Right lobe of liver (tissue), 4 donors: ENCODE measurements around the gene NPNT.

Experiments used
- POLR2A ChIP-seq: fragments of 450-650 bp; IDR thresholded peaks from one replicate; pipeline ENCODE4 v1.6.1; 2017; ENCODE audit warnings: antibody characterized with exemption, mild to moderate bottlenecking
- TF ChIP-seq, protein P1 (sequence below), 4 donors: fragments of 200-600 bp in 3 of 4; fragments of 450-650 bp in 1 of 4; IDR thresholded peaks; one replicate each; pipeline versions ENCODE4 v1.5.1 to v1.8.0; 2016 to 2022; ENCODE audit warnings: antibody characterized with exemption in 4 of 4, mild to moderate bottlenecking in 2 of 4
- donor health status: DM: no; HTN: no; CAD: no.
- donor health status: DM: no; HTN: no; CAD: no.
- donor health status: DM: no; HTN: yes; CAD: no.

DNA sequence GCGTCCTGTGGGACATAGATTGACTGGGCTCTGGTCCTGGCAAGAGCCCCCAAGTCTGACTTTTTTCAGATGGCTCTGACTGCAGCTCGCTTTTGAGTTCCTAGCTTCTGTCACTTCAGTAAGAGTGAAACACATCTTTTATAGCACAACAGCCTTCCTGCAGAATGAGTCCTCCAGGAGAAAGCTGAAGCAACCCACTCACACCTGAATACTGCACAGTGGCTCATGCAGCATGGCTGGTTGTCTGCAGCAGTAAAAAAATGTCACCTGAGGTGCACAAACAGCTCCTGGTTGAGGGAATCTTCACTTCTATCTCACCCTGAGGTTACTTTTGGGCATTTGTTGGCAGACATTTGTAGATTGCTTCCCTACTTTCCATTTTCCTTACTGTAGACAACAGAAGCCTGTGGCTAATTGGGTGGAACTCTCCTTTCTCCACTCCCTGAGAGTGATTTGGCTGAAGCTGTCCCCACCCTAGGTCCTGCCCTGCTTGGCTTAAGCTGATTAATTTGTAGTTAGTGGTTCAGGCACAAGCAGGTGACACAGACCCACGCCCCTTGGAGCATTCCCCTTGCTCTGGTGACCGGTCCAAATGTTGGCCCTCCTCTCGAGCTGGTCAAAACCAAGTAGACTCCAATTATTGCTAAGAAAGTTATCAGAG, 99.7 kb downstream of the NPNT start:
- TF ChIP-seq POLR2A, result no peak
- TF ChIP-seq, protein P1, sequence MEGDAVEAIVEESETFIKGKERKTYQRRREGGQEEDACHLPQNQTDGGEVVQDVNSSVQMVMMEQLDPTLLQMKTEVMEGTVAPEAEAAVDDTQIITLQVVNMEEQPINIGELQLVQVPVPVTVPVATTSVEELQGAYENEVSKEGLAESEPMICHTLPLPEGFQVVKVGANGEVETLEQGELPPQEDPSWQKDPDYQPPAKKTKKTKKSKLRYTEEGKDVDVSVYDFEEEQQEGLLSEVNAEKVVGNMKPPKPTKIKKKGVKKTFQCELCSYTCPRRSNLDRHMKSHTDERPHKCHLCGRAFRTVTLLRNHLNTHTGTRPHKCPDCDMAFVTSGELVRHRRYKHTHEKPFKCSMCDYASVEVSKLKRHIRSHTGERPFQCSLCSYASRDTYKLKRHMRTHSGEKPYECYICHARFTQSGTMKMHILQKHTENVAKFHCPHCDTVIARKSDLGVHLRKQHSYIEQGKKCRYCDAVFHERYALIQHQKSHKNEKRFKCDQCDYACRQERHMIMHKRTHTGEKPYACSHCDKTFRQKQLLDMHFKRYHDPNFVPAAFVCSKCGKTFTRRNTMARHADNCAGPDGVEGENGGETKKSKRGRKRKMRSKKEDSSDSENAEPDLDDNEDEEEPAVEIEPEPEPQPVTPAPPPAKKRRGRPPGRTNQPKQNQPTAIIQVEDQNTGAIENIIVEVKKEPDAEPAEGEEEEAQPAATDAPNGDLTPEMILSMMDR (IDR thresholded peaks at IDR 0.05), result no peak
